ENCODE data around the gene FAM20C. TPM values are rescaled to one million over a fixed set of nuclear protein-coding genes. Genes with fewer than 3 reads are reported as not detected.

The FAM20C gene
- total and polyA plus RNA-seq, 2 of the 8 experiments (the other 6 are each of a cell fraction or from before 2014, with no cell fraction given) = 9.5 to 34.8 TPM

DNA sequence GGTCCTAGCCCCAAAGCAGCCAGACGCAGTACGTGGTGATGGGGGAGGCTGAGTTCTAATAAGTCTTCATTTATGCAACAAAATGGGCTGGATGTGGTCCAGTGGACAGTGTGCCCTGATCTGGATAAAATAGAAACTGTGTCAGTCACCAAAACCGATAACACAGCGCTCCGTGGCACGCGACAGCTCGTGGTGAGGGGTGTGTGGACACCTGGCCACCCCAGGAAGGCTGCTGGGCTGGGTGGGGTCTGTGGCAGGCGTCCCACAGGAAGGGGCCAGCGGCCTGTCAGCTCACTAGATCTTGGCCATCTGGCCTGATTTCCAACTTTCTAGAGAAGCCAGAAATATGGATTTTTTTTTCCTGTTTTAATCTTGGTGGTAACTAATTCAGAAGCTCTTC, 17.0 kb downstream of the FAM20C start:
- H3K18ac ChIP-seq (ENCODE audit: extremely low read depth, low read length) = no peak overlapping the region
- no peak overlapping the region for H3K4ac ChIP-seq (replicated peaks; ENCODE audit: insufficient read length, low read depth, low read length)
- POLR2A ChIA-PET (ENCODE audit: partially characterized antibody) = no interaction called here
- H3K36me3 ChIP-seq (ENCODE audit: control insufficient read depth in 2 of 4, insufficient read depth in 4 of 4, low read length in 3 of 4) = peaks cover 0 to 20% (median 3%) of the 10 kb centered on the region in 4 experiments; a peak in 3 of 8 replicates
- H4K8ac ChIP-seq (ENCODE audit: extremely low read depth, insufficient read depth, low read length) = no peak overlapping the region; the same call in 1 of the 2 replicates
- no peaks in the 10 kb centered on the region for H3K27me3 ChIP-seq (replicated peaks in 1 of 4; ENCODE audit: control insufficient read depth in 3 of 4, extremely low read depth in 1 of 4, insufficient read depth in 3 of 4, low read length in 3 of 4)
- H3K56ac ChIP-seq (replicated peaks; ENCODE audit: insufficient read length, low read depth, low read length) = no peak overlapping the region
- H2BK20ac ChIP-seq (ENCODE audit: low read length) = no peak overlapping the region
- H3K9me3 ChIP-seq (ENCODE audit: insufficient read depth in 2 of 2, low read depth in 1 of 2, low read length in 1 of 2) = peaks cover 2 to 6% of the 10 kb centered on the region in 2 experiments; a peak in 2 of 4 replicates
- FAIRE-seq (no peak), DNase-seq (ENCODE audit: low read depth in 1 of 2, low spot score in 2 of 2) (no peak)
- peaks cover 0 to 4% (median 0%) of the 10 kb centered on the region in 4 experiments; a peak in 1 of 7 replicates for H3K4me1 ChIP-seq (replicated peaks in 1 of 4; ENCODE audit: control insufficient read depth in 3 of 4, insufficient read depth in 4 of 4, low read length in 3 of 4)
- no peak overlapping the region for H2BK12ac ChIP-seq (ENCODE audit: low read depth, low read length)
- no peak overlapping the region for H2AK5ac ChIP-seq (ENCODE audit: low read depth, low read length)
- no peak overlapping the region for H3K9ac ChIP-seq (replicated peaks in 1 of 4; ENCODE audit: extremely low read depth in 1 of 4, low read depth in 3 of 4, low read length in 3 of 4)
- peaks cover 4% of the 10 kb centered on the region for H3K79me1 ChIP-seq (ENCODE audit: low read depth, low read length)
- WGBS, 2 experiments (ENCODE audit: extremely low coverage in 1 of 2, insufficient coverage in 1 of 2, insufficient read length in 1 of 2, insufficient replicate concordance in 2 of 2, low coverage in 1 of 2, low lambda C conversion rate in 2 of 2, missing lambda C conversion rate in 1 of 2) = 98% methylated on average over 10 of the region's 10 CpGs; no CpG with 5 or more reads in 1 of the 2 experiments
- H4K20me1 ChIP-seq (replicated peaks in 1 of 2; ENCODE audit: control insufficient read depth in 1 of 2, insufficient read depth in 2 of 2, low read length in 2 of 2) = peaks cover 0 to 14% of the 10 kb centered on the region in 2 experiments
- no peak overlapping the region for H3K27ac ChIP-seq (ENCODE audit: low read depth, low read length)
- H3K14ac ChIP-seq (ENCODE audit: insufficient read length) = no peak overlapping the region
- H2BK120ac ChIP-seq (replicated peaks; ENCODE audit: low read depth, low read length) = no peak overlapping the region
- peaks cover 2% of the 10 kb centered on the region; the same call in 1 of the 2 replicates for H3K23me2 ChIP-seq (ENCODE audit: low read depth, low read length)
- CTCF ChIA-PET (ENCODE audit: partially characterized antibody) = interaction anchor here (0.9 to 4.3 kb wide), 12 partner anchors 8 to 146 kb away, joined by 3 to 37 read pairs (median 6); no protein-coding TSS in a partner anchor
- H3K4me3 ChIP-seq (ENCODE audit: extremely low read depth in 1 of 4, insufficient read depth in 2 of 4, low read depth in 3 of 4, low read length in 4 of 4) = no peak overlapping the region
- no peak overlapping the region for H2BK15ac ChIP-seq (ENCODE audit: low read length)
- H3K79me2 ChIP-seq (ENCODE audit: control insufficient read depth in 1 of 2, insufficient read depth in 2 of 2, low read length in 2 of 2) = peaks cover 0 to 10% of the 10 kb centered on the region in 2 experiments; a peak in 1 of 4 replicates
- H4K91ac ChIP-seq (replicated peaks; ENCODE audit: insufficient read length, low read length) = no peak overlapping the region
- no peak overlapping the region for H3K4me2 ChIP-seq (ENCODE audit: insufficient read depth in 1 of 2, low read depth in 2 of 2, low read length in 2 of 2)
- H3K23ac ChIP-seq (ENCODE audit: insufficient read length) = no peak overlapping the region
- no peak overlapping the region for H2BK5ac ChIP-seq (ENCODE audit: low read depth, low read length)
- no peak overlapping the region for H4K5ac ChIP-seq (ENCODE audit: insufficient read length, low read depth, low read length)
- H2AFZ ChIP-seq (ENCODE audit: low read length) = no peak overlapping the region
- no peak for TF ChIP-seq CEBPB (IDR thresholded peaks at IDR 0.05; ENCODE audit: low read depth, low read length)
- no peak for TF ChIP-seq SP4 (IDR thresholded peaks at IDR 0.05; ENCODE audit: low read length)
- TF ChIP-seq CTCF (IDR thresholded peaks at IDR 0.05; ENCODE audit: control extremely low read depth in 1 of 3, insufficient read depth in 1 of 3, low read depth in 1 of 3, low read length in 3 of 3) = no peak
- TF ChIP-seq EZH2 (IDR thresholded peaks at IDR 0.05; ENCODE audit: low read depth, low read length, severe bottlenecking) = no peak
- no peak for TF ChIP-seq CBX8 (IDR thresholded peaks at IDR 0.05; ENCODE audit: borderline replicate concordance, low read depth, low read length)
- TF ChIP-seq KDM5A (IDR thresholded peaks at IDR 0.05; ENCODE audit: low read length) = no peak
- TF ChIP-seq MAFK (IDR thresholded peaks at IDR 0.05; ENCODE audit: low read depth, low read length) = no peak
- no peak for TF ChIP-seq CHD1 (IDR thresholded peaks at IDR 0.05; ENCODE audit: low read depth, low read length)
- no peak for TF ChIP-seq EP300 (IDR thresholded peaks at IDR 0.05; ENCODE audit: borderline replicate concordance in 1 of 2, low read depth in 2 of 2, low read length in 2 of 2)
- no peak for TF ChIP-seq TBP (IDR thresholded peaks at IDR 0.05; ENCODE audit: low read depth, low read length)
- TF ChIP-seq RNF2 (IDR thresholded peaks at IDR 0.05; ENCODE audit: borderline replicate concordance, low read depth, low read length, missing control alignments, poor library complexity, severe bottlenecking) = no peak
